ENCODE results near the gene GATA5.

Gene GATA5

GRCh38 chr20:62423326-62423706 lies 52.5 kb downstream of the GATA5 start:
- TF ChIP-seq GATA2 (IDR thresholded peaks at IDR 0.05; ENCODE audit: low read depth, low read length) (no peak), GATA3 (IDR thresholded peaks at IDR 0.05; ENCODE audit: low read depth, low read length) (no peak)

- TF ChIP-seq GATA3 (IDR thresholded peaks at IDR 0.05; ENCODE audit: low read depth, low read length) (no peak), GATA2 (IDR thresholded peaks at IDR 0.05; ENCODE audit: low read depth, low read length) (no peak)
Measured at GRCh38 chr20:62422636-62423325, 53.0 kb downstream of the GATA5 start.

- TF ChIP-seq GATA3 (IDR thresholded peaks at IDR 0.05; ENCODE audit: low read depth, low read length) (no peak), GATA2 (IDR thresholded peaks at IDR 0.05; ENCODE audit: low read depth, low read length) (no peak)
Measured at GRCh38 chr20:62421716-62421990, 54.1 kb downstream of the GATA5 start.

- TF ChIP-seq GATA2 (IDR thresholded peaks at IDR 0.05; ENCODE audit: low read depth, low read length) (no peak), GATA3 (IDR thresholded peaks at IDR 0.05; ENCODE audit: low read depth, low read length) (no peak)
Measured at GRCh38 chr20:62420846-62421715, 54.7 kb downstream of the GATA5 start.

GRCh38 chr20:62419759-62420158 lies 56.0 kb downstream of the GATA5 start:
- no peak for TF ChIP-seq GATA3 (IDR thresholded peaks at IDR 0.05; ENCODE audit: low read depth, low read length)
- TF ChIP-seq GATA2 (IDR thresholded peaks at IDR 0.05; ENCODE audit: low read depth, low read length): no peak

GRCh38 chr20:62418709-62419487 lies 56.9 kb downstream of the GATA5 start:
- no peak for TF ChIP-seq GATA3 (IDR thresholded peaks at IDR 0.05; ENCODE audit: low read depth, low read length)
- no peak for TF ChIP-seq GATA2 (IDR thresholded peaks at IDR 0.05; ENCODE audit: low read depth, low read length)

- TF ChIP-seq GATA3 (IDR thresholded peaks at IDR 0.05; ENCODE audit: low read depth, low read length) (no peak), GATA2 (IDR thresholded peaks at IDR 0.05; ENCODE audit: low read depth, low read length) (no peak)
Measured at GRCh38 chr20:62417981-62418708, 57.6 kb downstream of the GATA5 start.

GRCh38 chr20:62416651-62417637 lies 58.9 kb downstream of the GATA5 start:
- no peak for TF ChIP-seq GATA2 (IDR thresholded peaks at IDR 0.05; ENCODE audit: low read depth, low read length)
- no peak for TF ChIP-seq GATA3 (IDR thresholded peaks at IDR 0.05; ENCODE audit: low read depth, low read length)

- TF ChIP-seq GATA3 (IDR thresholded peaks at IDR 0.05; ENCODE audit: low read depth, low read length): no peak
- no peak for TF ChIP-seq GATA2 (IDR thresholded peaks at IDR 0.05; ENCODE audit: low read depth, low read length)
Measured at GRCh38 chr20:62415354-62416111, 60.3 kb downstream of the GATA5 start.

- TF ChIP-seq GATA2 (IDR thresholded peaks at IDR 0.05; ENCODE audit: low read depth, low read length) (no peak), GATA3 (IDR thresholded peaks at IDR 0.05; ENCODE audit: low read depth, low read length) (no peak)
Measured at GRCh38 chr20:62413896-62414481, 61.8 kb downstream of the GATA5 start.

All from SH-SY5Y (cell line).